HG02852 (cell line): ENCODE data around the gene ZBTB2.

Experiments used
- ATAC-seq: cut with Tn5 transposase; IDR thresholded peaks from one replicate; pipeline ENCODE4 v1.9.1; 2021; ENCODE audit warnings: mild to moderate bottlenecking, moderate library complexity; ENCODE audit not compliant: unreplicated experiment

The ZBTB2 gene, protein sequence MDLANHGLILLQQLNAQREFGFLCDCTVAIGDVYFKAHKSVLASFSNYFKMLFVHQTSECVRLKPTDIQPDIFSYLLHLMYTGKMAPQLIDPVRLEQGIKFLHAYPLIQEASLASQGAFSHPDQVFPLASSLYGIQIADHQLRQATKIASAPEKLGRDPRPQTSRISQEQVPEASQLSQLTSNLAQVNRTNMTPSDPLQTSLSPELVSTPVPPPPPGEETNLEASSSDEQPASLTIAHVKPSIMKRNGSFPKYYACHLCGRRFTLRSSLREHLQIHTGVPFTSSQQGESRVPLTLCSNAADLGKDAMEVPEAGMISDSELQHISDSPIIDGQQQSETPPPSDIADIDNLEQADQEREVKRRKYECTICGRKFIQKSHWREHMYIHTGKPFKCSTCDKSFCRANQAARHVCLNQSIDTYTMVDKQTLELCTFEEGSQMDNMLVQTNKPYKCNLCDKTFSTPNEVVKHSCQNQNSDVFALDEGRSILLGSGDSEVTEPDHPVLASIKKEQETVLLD

GRCh38 chr6:151391471-151392413, at the start of gene ZBTB2:
Gene ZBTB2 (minus strand): TSS chr6:151391559. CDS start chr6:151373637, 17,922 bp downstream.
- peak; percentile 7 for ATAC-seq

- ATAC-seq = peak; percentile 41
These were observed 49.6 kb upstream of the ZBTB2 start for GRCh38 chr6:151440930-151441329.

DNA sequence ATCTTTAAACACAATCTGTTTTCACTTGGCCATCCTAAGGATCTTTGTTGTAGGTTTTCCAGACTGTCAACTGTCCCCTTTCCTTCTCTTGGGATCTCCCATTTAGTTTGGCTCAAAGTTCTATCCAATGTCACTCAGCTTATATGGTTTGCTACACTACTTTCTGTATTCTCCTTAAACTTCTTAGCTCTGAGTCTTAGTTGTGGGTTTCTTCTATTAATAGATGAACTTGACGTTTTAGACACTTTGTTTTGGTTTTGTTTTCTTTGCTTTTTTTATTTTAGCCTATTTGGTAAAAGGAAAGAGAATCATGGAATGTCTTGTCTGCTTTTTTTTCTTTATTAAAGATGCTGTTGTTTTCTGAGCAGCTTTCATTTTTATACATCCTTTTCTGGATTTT, 49.1 kb upstream of the ZBTB2 start:
- peak; percentile 66 for ATAC-seq

- ATAC-seq = no peak
These were observed 46.0 kb upstream of the ZBTB2 start for GRCh38 chr6:151437401-151437800.

- ATAC-seq = no peak
These were observed 45.4 kb upstream of the ZBTB2 start for GRCh38 chr6:151436802-151437201.

DNA sequence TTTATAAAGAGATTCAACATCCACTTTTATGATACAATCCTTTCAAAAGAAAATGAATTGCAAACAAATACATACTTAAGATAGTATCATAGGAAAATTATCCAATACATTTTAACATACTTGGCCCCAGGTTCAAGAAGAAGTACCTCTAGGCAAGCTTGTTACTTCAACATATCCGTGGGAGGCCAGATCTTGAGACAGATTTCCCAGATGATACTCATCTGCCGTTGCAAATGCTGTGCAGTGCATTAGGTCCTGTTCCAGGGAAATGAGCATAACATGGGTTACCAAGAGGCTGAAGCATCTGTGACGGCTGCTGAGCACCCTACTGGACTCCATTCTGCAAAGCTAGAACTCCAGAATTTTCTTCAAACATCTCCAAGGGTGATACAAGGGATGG, 44.9 kb upstream of the ZBTB2 start:
- ATAC-seq = no peak

GRCh38 chr6:151434369-151434768, 43.0 kb upstream of the ZBTB2 start:
- peak; percentile 69 for ATAC-seq

DNA sequence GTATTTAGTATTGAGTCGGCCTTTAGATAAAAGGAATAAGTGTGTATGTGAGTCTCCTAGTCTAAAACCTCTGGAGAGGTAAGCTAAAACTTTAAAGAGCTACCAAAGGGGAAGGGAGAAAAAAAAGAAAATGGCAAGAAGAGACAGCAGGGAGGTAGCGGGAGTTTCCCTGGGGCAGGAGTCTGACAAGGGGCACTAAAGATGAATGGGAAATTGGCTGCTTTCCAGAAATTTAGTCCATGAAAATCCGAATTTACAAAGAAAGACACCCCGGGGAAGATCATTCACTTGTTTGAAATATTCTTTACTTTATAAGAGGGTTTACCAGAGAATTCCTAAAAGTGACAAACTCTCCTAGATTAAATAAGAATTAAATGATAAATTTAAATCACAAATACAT, 41.3 kb upstream of the ZBTB2 start:
- ATAC-seq = no peak

- no peak for ATAC-seq
These were observed 40.0 kb upstream of the ZBTB2 start for GRCh38 chr6:151431337-151431736.

GRCh38 chr6:151430886-151431285, 39.5 kb upstream of the ZBTB2 start:
- no peak for ATAC-seq

- no peak for ATAC-seq
These were observed 36.9 kb upstream of the ZBTB2 start for GRCh38 chr6:151428093-151428735.

DNA sequence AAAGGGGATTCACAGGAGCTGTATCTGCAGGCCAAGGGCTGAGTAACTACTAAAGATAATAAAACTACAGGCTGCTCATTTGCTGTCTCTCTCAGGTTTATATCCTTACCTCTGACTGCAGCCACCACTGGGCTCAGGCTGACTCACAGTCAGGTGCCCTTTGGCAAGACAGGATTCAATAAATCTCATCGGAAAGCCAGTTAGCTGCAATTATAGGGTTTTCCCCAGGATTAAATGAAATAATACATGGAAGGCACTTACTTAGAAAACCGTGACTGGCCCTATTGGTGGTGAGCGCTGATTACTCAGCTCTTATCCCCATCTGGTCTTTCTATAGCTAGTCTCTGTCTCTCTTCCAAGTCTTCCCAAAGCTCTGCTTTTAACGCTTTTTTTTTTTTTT, 34.2 kb upstream of the ZBTB2 start:
- ATAC-seq = no peak

GRCh38 chr6:151422981-151423380, 31.6 kb upstream of the ZBTB2 start:
- ATAC-seq = no peak

DNA sequence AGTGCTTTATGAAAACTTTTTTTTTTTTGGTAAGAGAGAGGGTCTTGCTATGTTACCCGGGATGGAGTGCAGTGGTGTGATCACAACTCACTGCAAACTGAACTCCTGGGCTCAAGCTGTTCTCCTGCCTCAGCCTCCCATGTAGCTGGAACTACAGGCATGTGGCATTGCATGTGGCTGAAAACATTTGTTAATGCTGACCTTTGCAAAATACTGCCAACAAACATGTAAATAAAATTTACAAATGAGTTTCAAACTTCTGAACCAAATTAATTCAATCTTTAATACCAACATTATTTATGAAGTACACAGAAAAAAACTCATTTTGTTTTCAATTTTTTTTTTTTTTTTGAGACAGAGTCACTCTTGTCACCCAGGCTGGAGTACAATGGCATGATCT, 26.1 kb upstream of the ZBTB2 start:
- no peak for ATAC-seq

GRCh38 chr6:151414641-151415260, 23.4 kb upstream of the ZBTB2 start:
- ATAC-seq = no peak

DNA sequence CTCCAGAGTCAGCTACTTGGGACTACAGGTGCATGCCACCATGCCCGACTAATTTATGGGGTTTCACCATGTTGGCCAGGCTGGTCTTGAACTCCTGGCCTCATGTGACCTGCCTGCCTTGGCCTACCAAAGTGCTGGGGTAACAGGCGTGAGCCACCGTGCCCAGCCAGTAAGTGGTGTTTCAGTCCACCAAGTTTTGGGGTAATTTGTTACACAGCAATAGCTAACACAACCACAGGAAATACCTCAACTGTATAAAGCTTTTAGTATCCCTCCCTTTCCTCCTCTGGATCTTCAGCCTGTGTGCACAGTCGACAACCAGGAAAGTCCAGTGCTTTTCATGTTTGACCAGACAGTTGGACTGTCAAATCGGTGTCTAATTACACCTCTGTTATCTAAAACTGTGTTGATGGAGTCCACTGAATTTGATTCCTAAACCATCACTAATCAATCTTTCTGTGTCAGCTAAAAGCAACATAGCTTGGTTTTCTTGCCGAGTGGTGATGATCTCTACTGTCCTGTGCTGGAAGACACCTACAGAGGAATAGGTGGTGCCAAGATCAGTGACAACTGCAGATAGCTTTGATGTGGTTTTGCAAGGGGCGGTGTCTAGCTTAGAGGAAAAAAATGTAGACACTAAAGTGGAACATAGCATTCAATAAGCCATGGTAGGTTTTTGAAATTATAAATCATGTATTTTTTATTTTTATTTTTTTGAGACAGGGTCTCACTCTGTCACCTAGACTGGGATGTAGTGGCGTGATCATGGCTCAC, 22.2 kb upstream of the ZBTB2 start:
- ATAC-seq = no peak

- no peak for ATAC-seq
These were observed 21.6 kb upstream of the ZBTB2 start for GRCh38 chr6:151412909-151413308.

GRCh38 chr6:151409679-151410078, 18.3 kb upstream of the ZBTB2 start:
- ATAC-seq = no peak

- no peak for ATAC-seq
These were observed 17.9 kb upstream of the ZBTB2 start for GRCh38 chr6:151409260-151409659.

DNA sequence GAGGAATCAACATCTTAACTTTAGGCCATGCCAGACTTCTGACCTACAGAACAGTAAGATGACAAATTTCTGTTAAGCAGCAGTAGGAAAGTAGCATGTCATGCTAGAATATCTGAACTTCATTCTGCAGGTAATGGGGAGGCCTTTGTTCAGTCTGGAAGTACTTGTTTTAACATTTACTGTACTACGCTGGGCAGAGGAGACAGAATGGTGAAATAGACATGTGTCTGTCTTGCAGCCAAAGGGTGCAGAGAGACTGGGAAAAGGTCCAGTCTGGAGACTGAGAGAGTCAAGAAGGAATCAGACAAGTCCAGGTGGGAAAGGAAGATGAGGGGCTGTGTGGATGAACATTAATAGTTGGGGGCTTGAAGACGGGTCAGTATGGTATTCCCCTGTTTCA, 17.5 kb upstream of the ZBTB2 start:
- no peak for ATAC-seq
